HCT116 (cell line): ENCODE data around the gene CACNG3.

Experiments
- CEBPB ChIP-seq: IDR thresholded peaks from 2 replicates; pipeline ENCODE4 v1.6.1; 2012; ENCODE audit warnings: low read depth
- CTCF ChIP-seq, 3 experiments: fragments of 200-600 bp in 1 of 3; sonication (generic) in 1 of 3; IDR thresholded peaks in 2 of 3; conservative IDR thresholded peaks in 1 of 3; 2 replicates each; pipeline ENCODE4 v1.5.1; 2012 to 2017; ENCODE audit warnings: low read depth in 2 of 3, low read length in 2 of 3, antibody characterized with exemption in 1 of 3, borderline replicate concordance in 1 of 3, control low read depth in 1 of 3, mild to moderate bottlenecking in 1 of 3, mixed read lengths in 1 of 3, mixed run types in 1 of 3, moderate library complexity in 1 of 3; ENCODE audit not compliant: insufficient read depth in 1 of 3
- EZH2 ChIP-seq: fragments of 200-600 bp; sonication (generic); IDR thresholded peaks from 2 replicates; pipeline ENCODE4 v1.6.1; 2017; ENCODE audit warnings: antibody characterized with exemption, mixed run types
- EZH2phosphoT487 ChIP-seq: fragments of 200-600 bp; IDR thresholded peaks from 2 replicates; pipeline ENCODE4 v1.6.1; 2018; ENCODE audit warnings: antibody characterized with exemption, borderline replicate concordance
- MAX ChIP-seq: IDR thresholded peaks from 2 replicates; pipeline ENCODE4 v1.6.1; 2012
- POLR2A ChIP-seq: IDR thresholded peaks from 2 replicates; pipeline ENCODE4 v1.7.0; 2011; ENCODE audit warnings: borderline replicate concordance; ENCODE audit not compliant: insufficient read depth, insufficient read length; ENCODE audit errors: extremely low read depth
- POLR2AphosphoS5 ChIP-seq: IDR thresholded peaks from 2 replicates; pipeline ENCODE4 v1.6.1; 2011; ENCODE audit warnings: mild to moderate bottlenecking, low read depth, low read length, moderate library complexity
- RAD21 ChIP-seq: IDR thresholded peaks from 2 replicates; pipeline ENCODE4 v1.6.1; 2012; ENCODE audit warnings: low read depth, mild to moderate bottlenecking
- SIN3A ChIP-seq: IDR thresholded peaks from 2 replicates; pipeline ENCODE4 v1.6.1; 2012; ENCODE audit warnings: low read depth
- TCF7L2 ChIP-seq: IDR thresholded peaks from 2 replicates; pipeline ENCODE4 v1.7.0; 2011; ENCODE audit warnings: borderline replicate concordance, inconsistent platforms; ENCODE audit not compliant: insufficient read depth, insufficient read length; ENCODE audit errors: extremely low read depth
- ZBTB33 ChIP-seq: IDR thresholded peaks from 2 replicates; pipeline ENCODE4 v1.6.1; 2011; ENCODE audit warnings: mild to moderate bottlenecking, low read length, moderate library complexity; ENCODE audit not compliant: insufficient replicate concordance; ENCODE audit errors: extremely low read depth
- ZNF274 ChIP-seq: fragments of 200-500 bp; sonication (Bioruptor generic); IDR thresholded peaks from 2 replicates; pipeline ENCODE4 v1.6.1; 2014; ENCODE audit warnings: mild to moderate bottlenecking, low read depth, low read length, inconsistent platforms

- TF ChIP-seq POLR2A (no peak), SIN3A (no peak), TCF7L2 (no peak), CTCF (IDR thresholded peaks at IDR 0.05 in 2 of 3, conservative IDR thresholded peaks at IDR 0.05 in 1 of 3; ENCODE audit: borderline replicate concordance in 1 of 3, insufficient read depth in 1 of 3, low read depth in 2 of 3, low read length in 2 of 3) (no peak), EZH2 (no peak), ZNF274 (no peak), EZH2phosphoT487 (no peak), CEBPB (no peak), RAD21 (no peak), MAX (no peak), ZBTB33 (no peak), POLR2AphosphoS5 (no peak)
Measured at GRCh38 chr16:24332582-24333090, 76.5 kb downstream of the CACNG3 start.
